OCI-LY7 (cell line): ENCODE data around the gene TIMM23.

Source experiments
- EZH2phosphoT487 ChIP-seq: fragments of 200-600 bp; sonication (generic); IDR thresholded peaks from 2 replicates; pipeline ENCODE4 v1.6.1; 2018; ENCODE audit warnings: low read depth, borderline replicate concordance, mild to moderate bottlenecking, mixed run types, antibody characterized with exemption, low read length, moderate library complexity, mixed read lengths
- TF ChIP-seq, protein P1 (sequence below): fragments of 200-600 bp; sonication (generic); conservative IDR thresholded peaks from 2 replicates; pipeline ENCODE4 v1.5.1; 2014; ENCODE audit warnings: mild to moderate bottlenecking, antibody characterized with exemption, low read length, moderate library complexity, mixed read lengths

DNA sequence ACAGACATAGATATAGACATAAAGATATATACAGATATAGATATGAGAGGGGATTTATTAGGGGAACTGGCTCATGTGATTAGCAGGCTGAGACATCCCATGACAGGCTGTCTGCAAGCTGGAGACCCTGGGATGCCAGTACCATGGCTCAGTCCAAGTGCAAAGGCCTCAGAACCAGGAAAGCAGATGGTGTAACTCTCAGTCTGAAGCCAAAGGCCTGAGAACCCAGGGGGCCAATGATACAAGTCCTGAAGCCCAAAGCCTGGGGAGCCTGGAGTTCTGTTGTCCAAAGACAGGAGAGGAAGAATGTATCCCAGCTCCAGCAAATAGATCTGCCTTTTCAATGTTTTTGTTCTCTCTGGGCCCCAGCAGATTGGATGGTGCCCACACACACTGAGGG lies 52.7 kb downstream of the TIMM23 start:
- TF ChIP-seq, protein P1, sequence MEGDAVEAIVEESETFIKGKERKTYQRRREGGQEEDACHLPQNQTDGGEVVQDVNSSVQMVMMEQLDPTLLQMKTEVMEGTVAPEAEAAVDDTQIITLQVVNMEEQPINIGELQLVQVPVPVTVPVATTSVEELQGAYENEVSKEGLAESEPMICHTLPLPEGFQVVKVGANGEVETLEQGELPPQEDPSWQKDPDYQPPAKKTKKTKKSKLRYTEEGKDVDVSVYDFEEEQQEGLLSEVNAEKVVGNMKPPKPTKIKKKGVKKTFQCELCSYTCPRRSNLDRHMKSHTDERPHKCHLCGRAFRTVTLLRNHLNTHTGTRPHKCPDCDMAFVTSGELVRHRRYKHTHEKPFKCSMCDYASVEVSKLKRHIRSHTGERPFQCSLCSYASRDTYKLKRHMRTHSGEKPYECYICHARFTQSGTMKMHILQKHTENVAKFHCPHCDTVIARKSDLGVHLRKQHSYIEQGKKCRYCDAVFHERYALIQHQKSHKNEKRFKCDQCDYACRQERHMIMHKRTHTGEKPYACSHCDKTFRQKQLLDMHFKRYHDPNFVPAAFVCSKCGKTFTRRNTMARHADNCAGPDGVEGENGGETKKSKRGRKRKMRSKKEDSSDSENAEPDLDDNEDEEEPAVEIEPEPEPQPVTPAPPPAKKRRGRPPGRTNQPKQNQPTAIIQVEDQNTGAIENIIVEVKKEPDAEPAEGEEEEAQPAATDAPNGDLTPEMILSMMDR: no peak
- no peak for TF ChIP-seq EZH2phosphoT487
